Transverse colon (tissue), 4 donors: ENCODE results near the gene GCC2. TPM values are rescaled to one million over a fixed set of nuclear protein-coding genes. Genes with fewer than 3 reads are reported as not detected.
"Not testable (repeated sequence)": the region's sequence is repeated elsewhere in the genome, so short reads cannot be mapped to it uniquely, and the experiment has no call there.

Source experiments
- DNase-seq: peaks from one replicate; pipeline ENCODE4 v3.0.0-alpha.2; 2019
- H3K27ac ChIP-seq, 4 donors: fragments of 200-600 bp; sonication (generic); 2 replicates each; pipeline ENCODE4 v1.5.1; 2016 to 2018; ENCODE audit warnings: inconsistent platforms in 4 of 4
- H3K27me3 ChIP-seq: fragments of 200-600 bp; sonication (generic); 2 replicates; pipeline ENCODE4 v1.5.1; 2017; ENCODE audit warnings: inconsistent platforms
- H3K36me3 ChIP-seq, 4 donors: fragments of 200-600 bp; sonication (generic); 2 replicates each; pipeline ENCODE4 v1.5.1; 2017 to 2019; ENCODE audit warnings: inconsistent platforms in 4 of 4
- H3K4me1 ChIP-seq, 4 donors: fragments of 200-600 bp; sonication (generic); 2 replicates each; pipeline ENCODE4 v1.5.1; 2017 to 2020; ENCODE audit warnings: inconsistent platforms in 4 of 4
- H3K4me3 ChIP-seq, 4 donors: fragments of 200-600 bp; sonication (generic); 1 replicate in 1 of 4; 2 replicates in 3 of 4; pipeline versions ENCODE4 v1.5.1 to v1.6.1; 2017 to 2019; ENCODE audit warnings: inconsistent platforms in 4 of 4
- H3K9me3 ChIP-seq, 2 donors: fragments of 200-600 bp; sonication (generic); 2 replicates each; pipeline ENCODE4 v1.5.1; 2017 to 2019; ENCODE audit warnings: inconsistent platforms in 2 of 2
- CTCF ChIP-seq, 5 experiments: fragments of 200-600 bp in 3 of 5; fragments of 450-650 bp in 2 of 5; sonication (generic) in 3 of 5; IDR thresholded peaks; 1 replicate in 2 of 5; 2 replicates in 3 of 5; pipeline ENCODE4 v1.5.1; 2016 to 2017; ENCODE audit warnings: antibody characterized with exemption in 5 of 5, inconsistent platforms in 3 of 5, mild to moderate bottlenecking in 2 of 5, moderate library complexity in 1 of 5
- EP300 ChIP-seq: sonication (generic); formaldehyde crosslinking; IDR thresholded peaks from one replicate; pipeline ENCODE4 v1.6.1; 2017; ENCODE audit warnings: antibody characterized with exemption, low read depth
- POLR2A ChIP-seq: fragments of 450-650 bp; IDR thresholded peaks from one replicate; pipeline ENCODE4 v1.6.1; 2016; ENCODE audit warnings: antibody characterized with exemption, mild to moderate bottlenecking, moderate library complexity
- POLR2AphosphoS5 ChIP-seq, 3 donors: sonication (generic); formaldehyde crosslinking; IDR thresholded peaks; one replicate each; pipeline ENCODE4 v1.6.1; 2016; ENCODE audit warnings: antibody characterized with exemption in 3 of 3
- WGBS, 2 donors: methylation state at CpG; one replicate each; pipeline ENCODE4 v1.1.5; 2018; ENCODE audit warnings: low coverage in 1 of 2; 5-methylcytosine and 5-hydroxymethylcytosine counted together
- in situ Hi-C, 4 donors: fragments of 200-750 bp; cut with MboI; loops; one replicate each; pipeline versions ENCODE4 v1.15.0 to v1.15.1; 2017; ENCODE audit warnings: low sequenced_read_pairs in 3 of 4, low pct_ligation_motif_present in 1 of 4, low pct_unique_long_range_greater_than_20kb in 1 of 4
- intact Hi-C: fragments of 100-400 bp; cut with DNase I; formaldehyde crosslinking; loops from one replicate; pipeline ENCODE4 v1.15.1; 2023; ENCODE audit warnings: low total_unique reads
- small RNA-seq, 4 donors: library from RNA; depleted of rRNA; stranded (forward); fragments of <200 nt; gene quantifications; one replicate each; pipeline ENCODE3, GENCODE V24; 2016
- total RNA-seq, 4 donors: library from RNA; depleted of rRNA; stranded (reverse); fragments of >200 nt; gene quantifications; one replicate each; pipeline ENCODE4 v1.1.0, GENCODE V29; 2016

Gene GCC2
- total RNA-seq, 4 donors from 2014 or later: 27.5 to 120 (median 75.9) TPM

- Histone ChIP-seq H3K9me3 (no peaks in the 10 kb centered on the region), H3K36me3 (no peaks in the 10 kb centered on the region), H3K4me1 (peaks cover 3 to 36% (median 13%) of the 10 kb centered on the region in 4 donors), H3K27me3 (no peaks in the 10 kb centered on the region), H3K27ac (peak overlapping the region; percentile 55 to 79 (median 67)), H3K4me3 (no peak overlapping the region)
- WGBS, 2 donors: 59 to 66% methylated on average over 4 to 7 of the region's 7 CpGs
- TF ChIP-seq POLR2AphosphoS5 (IDR thresholded peaks at IDR 0.05) (no peak), CTCF (IDR thresholded peaks at IDR 0.05) (no peak), EP300 (no peak), POLR2A (no peak)
- in situ Hi-C loops: no loop called here
- DNase-seq: no peak
- intact Hi-C loops: no loop called here
These were observed 104.4 kb downstream of the GCC2 start for GRCh38 chr2:108553209-108553919.

GRCh38 chr2:108554528-108554927 lies 105.5 kb downstream of the GCC2 start:
- peak overlapping the region; percentile 30 to 79 (median 67) for H3K27ac ChIP-seq
- DNase-seq: no peak
- no peaks in the 10 kb centered on the region for H3K27me3 ChIP-seq
- peaks cover 3 to 31% (median 13%) of the 10 kb centered on the region in 4 donors for H3K4me1 ChIP-seq
- no peaks in the 10 kb centered on the region for H3K36me3 ChIP-seq
- intact Hi-C loops: loop anchor here (2.0 kb wide), 1 partner anchor 20 kb away; the partner anchor contains the start of gene LIMS1
- no peak for TF ChIP-seq CTCF (IDR thresholded peaks at IDR 0.05)
- no peak for TF ChIP-seq POLR2A
- no peak for TF ChIP-seq POLR2AphosphoS5 (IDR thresholded peaks at IDR 0.05)
- no peak for TF ChIP-seq EP300
- 82 to 100% methylated on average over 2 to 5 of the region's 5 CpGs for whole genome bisulfite sequencing, 2 donors
- H3K9me3 ChIP-seq: no peaks in the 10 kb centered on the region
- in situ Hi-C loops: no loop called here
- no peak overlapping the region for H3K4me3 ChIP-seq

- no peaks in the 10 kb centered on the region for H3K9me3 ChIP-seq
- DNase-seq: no peak
- no peaks in the 10 kb centered on the region for H3K27me3 ChIP-seq
- in situ Hi-C loops (no loop called here), intact Hi-C loops (loop anchor here (2.0 kb wide), 1 partner anchor 21 kb away; the partner anchor contains the start of gene LIMS1)
- H3K36me3 ChIP-seq: no peaks in the 10 kb centered on the region
- WGBS, 2 donors: 100% methylated on average over 1 to 2 of the region's 2 CpGs
- peak overlapping the region; percentile 30 to 79 (median 67) for H3K27ac ChIP-seq
- H3K4me3 ChIP-seq: no peak overlapping the region
- peaks cover 3 to 31% (median 13%) of the 10 kb centered on the region in 4 donors for H3K4me1 ChIP-seq
- TF ChIP-seq POLR2A (no peak), POLR2AphosphoS5 (IDR thresholded peaks at IDR 0.05) (no peak), EP300 (no peak), CTCF (IDR thresholded peaks at IDR 0.05) (no peak)
These were observed 106.6 kb downstream of the GCC2 start for GRCh38 chr2:108555572-108555971.

GRCh38 chr2:108556581-108556980 lies 107.6 kb downstream of the GCC2 start:
- intact Hi-C loops, H3K4me3 ChIP-seq, H3K27me3 ChIP-seq, H3K9me3 ChIP-seq, in situ Hi-C loops, DNase-seq, H3K36me3 ChIP-seq: not testable (repeated sequence)
- 60% methylated on average over 2 of the region's 2 CpGs; no CpG with 5 or more reads in 1 of the 2 donors for WGBS, 2 donors
- peak overlapping the region in 1 of 4 donors; percentile 79 for H3K27ac ChIP-seq
- peaks cover 3 to 31% (median 16%) of the 10 kb centered on the region in 4 donors for H3K4me1 ChIP-seq

Small RNA genes within 50 kb of the gene (small RNA-seq; reads per million reads assigned to genes)
- gene SMIM12P1: 0 reads per million in 4 donors

Other genes with a start within 250 kb of the GCC2 start
- gene SULT1C3, start 209.2 kb upstream of the GCC2 start, total RNA-seq: not detected
- gene SULT1C2, start 160.3 kb upstream of the GCC2 start, total RNA-seq: not detected
- gene SULT1C4, start 71.3 kb upstream of the GCC2 start, total RNA-seq: under 1 TPM in 2 of 4 donors, not detected in 2; 0.27 to 0.79 TPM
- 10 to 100 TPM in 3 of 4 donors, 1 to 10 TPM in 1; 4.5 to 41.0 (median 24.1) TPM for gene LIMS1, start 85.3 kb downstream of the GCC2 start, total RNA-seq